NB4 (cell line): Measurements from ENCODE around the gene SLC6A6.

Experiments used
- DNase-seq: peaks from one replicate; pipeline ENCODE4 v3.0.0; 2010; ENCODE audit warnings: low read depth
- H3K4me3 ChIP-seq: one replicate; pipeline ENCODE4 v1.5.1; 2011; ENCODE audit warnings: mild to moderate bottlenecking, low read depth, low read length, moderate library complexity
- MYC ChIP-seq: IDR thresholded peaks from 2 replicates; pipeline ENCODE4 v1.6.1; 2011; ENCODE audit warnings: low read depth, low read length
- POLR2A ChIP-seq: IDR thresholded peaks from 2 replicates; pipeline ENCODE4 v1.6.1; 2011; ENCODE audit warnings: mild to moderate bottlenecking; ENCODE audit not compliant: insufficient read length; ENCODE audit errors: extremely low read depth
- TF ChIP-seq, protein P1 (sequence below): IDR thresholded peaks from 2 replicates; pipeline ENCODE4 v1.6.1; 2011; ENCODE audit warnings: low read depth, low read length
- TF ChIP-seq, protein P2 (sequence below): IDR thresholded peaks from one replicate; pipeline ENCODE4 v1.5.1; 2012; ENCODE audit warnings: low read depth, low read length

The SLC6A6 gene

DNA sequence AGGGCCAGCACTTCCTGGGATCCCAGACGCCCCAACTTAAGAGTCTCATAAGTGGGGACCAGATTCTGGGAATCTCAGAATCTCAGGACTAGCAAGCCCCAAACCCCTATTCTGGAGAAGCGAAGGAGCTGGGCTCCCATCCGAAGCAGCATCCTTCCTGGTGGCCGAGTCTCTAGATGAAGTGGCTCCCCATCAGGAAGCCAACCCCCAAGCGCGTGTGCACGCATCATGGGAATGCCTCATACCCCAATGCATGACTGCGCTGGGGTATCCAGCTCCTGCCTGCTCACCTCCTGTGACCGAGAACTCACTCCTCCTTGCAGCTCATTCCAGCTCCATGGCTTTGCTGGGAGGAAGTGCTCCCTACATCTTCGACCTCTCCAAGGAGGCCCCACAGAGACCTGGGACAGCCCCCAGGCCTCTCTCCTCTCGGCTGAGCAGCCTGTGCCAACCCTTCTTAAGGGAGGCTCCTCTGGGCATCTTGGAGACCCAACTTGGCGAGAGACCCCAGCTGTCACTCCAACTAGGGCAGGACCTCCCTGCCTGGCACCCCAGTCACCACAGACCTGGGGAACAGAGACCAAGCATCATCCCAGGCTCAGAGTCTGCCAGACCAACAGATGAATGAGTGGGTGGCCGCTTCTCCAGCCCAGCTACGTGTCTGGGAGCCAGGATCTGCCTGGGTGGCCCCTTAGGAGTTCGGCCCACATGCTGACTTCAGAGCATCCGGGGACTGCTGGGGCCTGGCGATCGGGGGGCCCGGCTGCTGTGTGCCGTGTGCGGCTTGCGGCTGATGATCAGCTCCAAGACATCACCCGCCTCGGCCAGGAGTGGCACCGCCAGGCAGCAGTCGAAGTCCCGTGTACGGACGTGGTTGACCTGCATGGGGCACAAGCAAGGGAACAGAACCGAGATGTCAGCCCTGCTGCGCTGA, 90.8 kb downstream of the SLC6A6 start:
- TF ChIP-seq POLR2A (no peak), MYC (no peak)
- TF ChIP-seq, protein P1, sequence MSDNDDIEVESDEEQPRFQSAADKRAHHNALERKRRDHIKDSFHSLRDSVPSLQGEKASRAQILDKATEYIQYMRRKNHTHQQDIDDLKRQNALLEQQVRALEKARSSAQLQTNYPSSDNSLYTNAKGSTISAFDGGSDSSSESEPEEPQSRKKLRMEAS: no peak
- TF ChIP-seq, protein P2, sequence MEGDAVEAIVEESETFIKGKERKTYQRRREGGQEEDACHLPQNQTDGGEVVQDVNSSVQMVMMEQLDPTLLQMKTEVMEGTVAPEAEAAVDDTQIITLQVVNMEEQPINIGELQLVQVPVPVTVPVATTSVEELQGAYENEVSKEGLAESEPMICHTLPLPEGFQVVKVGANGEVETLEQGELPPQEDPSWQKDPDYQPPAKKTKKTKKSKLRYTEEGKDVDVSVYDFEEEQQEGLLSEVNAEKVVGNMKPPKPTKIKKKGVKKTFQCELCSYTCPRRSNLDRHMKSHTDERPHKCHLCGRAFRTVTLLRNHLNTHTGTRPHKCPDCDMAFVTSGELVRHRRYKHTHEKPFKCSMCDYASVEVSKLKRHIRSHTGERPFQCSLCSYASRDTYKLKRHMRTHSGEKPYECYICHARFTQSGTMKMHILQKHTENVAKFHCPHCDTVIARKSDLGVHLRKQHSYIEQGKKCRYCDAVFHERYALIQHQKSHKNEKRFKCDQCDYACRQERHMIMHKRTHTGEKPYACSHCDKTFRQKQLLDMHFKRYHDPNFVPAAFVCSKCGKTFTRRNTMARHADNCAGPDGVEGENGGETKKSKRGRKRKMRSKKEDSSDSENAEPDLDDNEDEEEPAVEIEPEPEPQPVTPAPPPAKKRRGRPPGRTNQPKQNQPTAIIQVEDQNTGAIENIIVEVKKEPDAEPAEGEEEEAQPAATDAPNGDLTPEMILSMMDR: no peak
- H3K4me3 ChIP-seq: no peak overlapping the region
- no peak for DNase-seq

DNA sequence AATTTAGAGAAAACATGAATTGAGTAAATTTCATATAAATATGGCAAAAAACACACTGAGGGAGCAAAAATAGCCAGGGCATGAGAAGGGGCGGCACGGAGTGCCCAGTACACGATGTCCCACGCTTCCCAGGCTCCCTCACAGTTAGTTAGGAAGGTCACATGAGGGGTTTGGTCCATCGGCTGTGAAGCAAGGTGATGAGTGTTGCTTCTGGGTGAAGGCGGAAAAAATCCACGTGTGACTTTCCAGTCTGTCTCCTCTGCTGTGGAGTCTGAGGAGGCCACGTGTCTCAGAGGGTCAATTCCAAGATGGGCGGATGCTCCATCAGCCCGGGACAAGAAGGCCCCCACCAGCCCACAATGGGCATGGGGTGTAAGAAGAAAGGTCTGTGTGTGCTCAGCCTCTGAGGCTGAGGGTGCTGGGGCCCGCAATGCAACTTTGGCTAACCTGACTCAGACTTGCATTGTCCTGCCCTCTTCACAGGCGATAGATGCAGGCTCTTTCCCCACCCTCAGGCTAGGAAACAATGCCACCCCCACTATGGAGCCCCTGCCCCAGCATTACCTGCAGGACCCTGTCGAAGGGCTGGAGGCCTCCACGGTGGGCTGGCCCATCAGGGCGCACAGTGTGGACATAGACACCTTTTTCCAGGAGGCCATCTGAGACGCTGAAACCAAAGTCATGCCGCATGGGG, 92.0 kb downstream of the SLC6A6 start:
- TF ChIP-seq POLR2A (no peak), MYC (no peak)
- TF ChIP-seq, protein P2: no peak
- TF ChIP-seq, protein P1: no peak
- no peak overlapping the region for H3K4me3 ChIP-seq
- no peak for DNase-seq

DNA sequence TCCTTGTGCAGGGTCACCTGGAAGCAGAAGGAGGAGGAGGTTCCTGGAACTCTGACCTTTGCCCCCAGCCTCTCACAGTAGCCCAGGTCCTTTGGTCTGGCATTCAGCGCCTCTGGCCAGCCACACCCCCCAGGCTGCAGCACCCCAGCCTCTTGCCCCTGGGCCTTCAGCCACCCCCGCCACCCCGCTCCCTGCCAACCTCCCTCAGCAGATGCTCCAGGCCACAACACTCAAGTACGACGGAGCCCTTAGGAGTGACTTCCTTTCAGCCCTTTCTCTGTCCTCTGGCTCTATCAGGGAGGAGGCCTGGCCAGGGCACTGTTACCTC, 92.5 kb downstream of the SLC6A6 start:
- TF ChIP-seq, protein P2: no peak
- TF ChIP-seq MYC (no peak), POLR2A (no peak)
- TF ChIP-seq, protein P1: no peak
- H3K4me3 ChIP-seq: no peak overlapping the region
- DNase-seq: no peak

DNA sequence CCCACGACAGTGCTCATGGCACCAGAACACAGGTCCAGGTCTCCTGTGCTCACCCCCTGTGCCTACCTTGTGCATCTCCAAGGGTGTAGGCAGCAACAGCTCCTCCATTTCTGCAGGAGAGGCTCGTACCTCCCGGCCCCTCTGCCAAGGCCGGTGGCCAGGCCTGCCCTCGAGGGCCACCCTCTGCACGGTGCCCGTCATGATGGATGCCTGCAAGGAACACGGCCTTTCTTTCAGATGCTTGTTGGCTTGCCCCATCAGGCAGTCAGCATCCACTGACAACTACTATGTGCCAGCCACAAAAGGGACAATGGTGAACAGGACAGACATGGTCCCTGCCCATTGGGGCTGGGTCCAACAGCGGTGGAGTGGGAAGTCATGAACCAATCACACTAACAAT, 93.9 kb downstream of the SLC6A6 start:
- TF ChIP-seq, protein P2: no peak
- TF ChIP-seq, protein P1: no peak
- TF ChIP-seq POLR2A (no peak), MYC (no peak)
- H3K4me3 ChIP-seq: no peak overlapping the region
- no peak for DNase-seq

DNA sequence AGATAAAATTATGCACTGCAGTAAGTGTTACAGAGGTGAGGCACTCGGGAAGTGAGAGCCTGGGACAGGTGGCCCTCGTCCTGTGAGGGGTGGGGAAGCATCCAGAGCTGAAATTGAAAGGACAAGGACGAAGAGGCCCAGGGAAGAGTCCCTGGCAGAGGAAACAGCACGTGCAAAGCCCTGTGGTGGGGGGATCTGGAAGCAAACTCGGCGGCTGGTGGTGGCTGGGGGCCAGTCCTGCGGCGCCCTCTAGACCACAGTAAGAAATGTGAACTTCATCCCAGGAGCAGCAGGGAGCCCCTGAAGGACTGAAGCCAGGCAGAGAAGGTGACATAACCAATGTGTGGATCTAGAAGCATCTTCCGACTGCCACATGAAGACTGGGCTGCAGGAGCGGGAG, 94.9 kb downstream of the SLC6A6 start:
- TF ChIP-seq, protein P2: peak; percentile 12
- TF ChIP-seq POLR2A: no peak
- no peak for TF ChIP-seq MYC
- peak; percentile 46 for DNase-seq

More for the DNA sequence above, 94.9 kb downstream of the SLC6A6 start:
- H3K4me3 ChIP-seq: no peak overlapping the region
